Stimulated activated CD8-positive, alpha-beta memory T cell treated with anti-CD3 and anti-CD28 coated beads, Interleukin-4, amount 100 ng/mL, for 24 hours (primary cell): Measurements from ENCODE around the gene LUZP1.

Source experiments
- DNase-seq: peaks from one replicate; pipeline ENCODE4 v3.0.0-alpha.2; 2020; ENCODE audit warnings: low read depth

LUZP1 gene

DNA sequence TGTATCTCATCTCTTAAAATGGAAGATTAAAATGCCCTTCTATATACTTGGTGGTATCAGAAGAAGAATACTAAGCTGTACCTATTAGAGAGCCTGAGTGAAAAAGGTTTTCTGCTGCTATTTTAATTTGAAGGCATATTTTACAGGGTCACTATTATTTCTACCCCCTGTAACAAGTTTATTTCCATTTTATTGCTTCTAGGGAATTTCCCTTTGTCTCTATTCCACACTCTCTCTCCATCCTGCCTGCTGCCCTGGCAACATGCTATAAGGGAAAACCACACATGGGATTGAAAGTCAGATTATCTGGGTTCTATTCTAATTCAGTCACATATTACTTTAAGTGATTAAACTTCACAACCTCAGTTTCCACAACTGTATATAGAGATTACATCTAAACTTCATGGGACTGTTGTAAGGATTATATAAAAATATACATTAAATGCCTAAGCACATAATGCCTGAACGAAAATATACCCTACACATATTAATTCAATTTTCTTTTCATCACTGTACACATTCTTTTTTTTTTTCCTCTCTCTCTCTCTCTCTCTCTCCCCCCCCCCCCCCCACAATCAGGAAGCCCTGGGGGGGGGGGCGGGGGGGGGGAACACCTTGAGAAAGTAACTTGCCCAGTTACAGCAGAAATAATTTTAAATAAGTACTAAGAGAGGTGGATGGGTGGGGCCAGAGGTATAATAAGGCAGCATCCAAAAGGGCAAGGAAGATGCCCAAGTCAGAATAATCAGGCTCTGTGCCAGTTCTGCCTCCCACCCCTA is 51.5 kb downstream of the LUZP1 start:
- no peak for DNase-seq

DNA sequence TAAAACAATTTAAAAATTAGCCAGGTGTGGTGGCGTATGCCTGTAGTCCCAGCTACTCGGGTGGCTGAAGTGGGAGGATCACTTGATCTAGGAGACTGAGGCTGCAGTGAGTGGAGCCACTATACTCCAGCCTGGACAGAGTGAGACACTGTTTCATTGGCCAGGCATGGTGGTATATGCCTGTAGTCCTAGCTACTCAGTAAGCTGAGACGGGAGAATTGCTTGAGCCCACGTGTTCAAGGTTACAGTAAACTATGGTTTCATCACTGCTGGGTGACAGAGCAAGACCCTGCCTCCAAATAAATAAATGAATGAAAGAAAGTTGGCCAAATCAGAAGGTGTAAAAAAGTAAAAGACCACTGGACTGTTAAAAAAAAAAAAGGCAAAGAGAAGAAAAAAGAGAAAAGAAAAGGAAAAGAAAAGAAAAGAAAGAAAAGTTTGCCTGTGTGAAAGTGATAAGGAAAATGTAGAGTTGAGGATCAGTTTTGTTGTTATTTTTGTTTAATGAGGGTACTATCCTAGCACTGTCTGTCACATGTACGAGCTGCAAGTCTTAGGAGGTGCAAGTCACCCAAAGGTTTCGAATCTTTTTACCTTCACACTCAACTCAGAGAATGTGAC is 52.3 kb downstream of the LUZP1 start:
- DNase-seq: no peak

DNA sequence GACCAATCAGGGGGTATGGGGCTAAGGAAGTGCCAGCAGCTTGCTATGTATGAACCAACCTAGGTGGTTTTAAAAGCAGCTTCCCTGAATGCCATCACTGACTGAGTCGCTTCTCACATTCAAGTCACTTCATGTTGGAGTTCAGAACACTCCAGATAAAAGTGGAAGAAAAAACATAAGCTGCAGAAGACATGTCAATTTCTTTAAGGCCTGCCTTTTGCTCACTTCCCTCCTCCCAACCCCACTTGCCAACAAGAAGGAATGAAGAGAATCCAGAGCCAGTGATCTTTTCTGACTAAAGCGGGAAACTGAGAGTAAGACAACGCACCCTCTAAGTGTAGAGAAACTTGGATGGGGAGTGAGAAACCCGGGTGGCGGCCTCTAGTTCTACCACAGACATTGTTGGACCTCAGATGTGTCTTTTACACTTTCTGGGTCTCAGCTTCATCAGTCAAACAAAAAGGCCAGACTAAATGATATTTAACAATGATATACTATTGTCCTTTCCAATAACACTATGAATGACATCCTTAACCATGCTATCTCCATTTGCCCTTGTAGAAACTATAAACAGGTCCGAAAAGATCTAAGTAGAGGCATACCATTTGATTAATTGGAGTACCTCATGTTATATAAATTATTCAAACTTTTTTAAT is 54.1 kb downstream of the LUZP1 start:
- DNase-seq: no peak

DNA sequence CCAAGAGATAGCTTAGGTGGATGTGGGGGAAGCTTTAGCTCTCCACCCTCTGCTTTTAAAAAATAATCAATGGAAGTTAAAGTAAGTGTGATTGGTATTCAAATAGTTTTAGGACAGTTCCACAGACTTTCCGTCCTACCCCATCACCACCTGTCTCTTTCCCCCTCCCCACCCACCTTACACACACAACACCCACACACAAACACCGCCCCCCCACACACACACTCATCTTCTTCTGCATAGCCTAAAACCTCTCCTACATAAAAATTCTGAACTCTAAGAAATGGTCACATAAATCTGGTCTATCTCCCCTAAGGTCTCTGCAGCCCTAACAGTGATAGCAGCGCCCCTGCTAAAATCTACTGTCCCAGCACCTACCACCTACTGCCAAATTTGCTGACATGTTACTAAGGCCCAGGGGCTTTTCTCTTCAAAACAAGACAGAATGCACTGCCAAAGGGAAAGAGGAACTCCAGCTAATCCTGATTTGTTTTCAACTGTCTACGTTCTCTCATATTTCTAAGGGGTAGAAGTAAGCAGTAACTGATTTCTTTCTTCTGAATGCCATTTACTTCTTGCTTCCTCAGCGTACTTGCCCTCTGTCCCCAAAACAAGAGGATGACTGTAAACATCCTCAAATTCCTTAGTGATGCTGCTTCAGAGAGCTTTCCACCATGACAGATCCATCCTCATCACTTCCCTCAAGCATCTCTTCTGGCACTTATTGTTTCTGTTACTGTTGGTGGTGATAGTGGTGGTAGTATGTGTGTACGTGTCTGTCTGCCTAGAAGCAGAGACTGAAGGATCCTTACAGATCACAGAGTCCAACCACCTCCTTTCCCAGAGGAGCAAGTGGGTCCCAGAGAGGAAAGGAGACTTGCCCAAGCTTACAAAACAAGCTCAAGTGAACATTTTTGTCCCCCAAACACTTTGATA is 56.8 kb downstream of the LUZP1 start:
- DNase-seq: no peak

DNA sequence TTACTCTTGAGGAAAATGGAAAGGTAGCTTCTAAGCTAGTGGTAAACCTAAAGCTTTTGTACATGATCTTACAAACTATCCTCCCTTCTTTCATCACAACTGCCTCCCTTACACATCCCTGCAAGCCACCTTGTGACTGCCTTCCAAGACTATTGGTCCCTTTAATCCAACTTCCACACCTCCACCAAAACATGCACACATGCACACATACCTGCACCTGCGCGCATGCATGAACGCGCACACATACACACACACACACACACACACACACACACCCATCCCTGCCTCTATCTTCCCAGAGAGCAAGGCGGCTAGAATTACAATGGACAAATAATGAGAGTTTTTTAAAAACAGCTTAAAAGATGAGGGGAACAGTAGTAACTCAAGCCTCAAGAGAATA is 58.3 kb downstream of the LUZP1 start:
- no peak for DNase-seq

DNA sequence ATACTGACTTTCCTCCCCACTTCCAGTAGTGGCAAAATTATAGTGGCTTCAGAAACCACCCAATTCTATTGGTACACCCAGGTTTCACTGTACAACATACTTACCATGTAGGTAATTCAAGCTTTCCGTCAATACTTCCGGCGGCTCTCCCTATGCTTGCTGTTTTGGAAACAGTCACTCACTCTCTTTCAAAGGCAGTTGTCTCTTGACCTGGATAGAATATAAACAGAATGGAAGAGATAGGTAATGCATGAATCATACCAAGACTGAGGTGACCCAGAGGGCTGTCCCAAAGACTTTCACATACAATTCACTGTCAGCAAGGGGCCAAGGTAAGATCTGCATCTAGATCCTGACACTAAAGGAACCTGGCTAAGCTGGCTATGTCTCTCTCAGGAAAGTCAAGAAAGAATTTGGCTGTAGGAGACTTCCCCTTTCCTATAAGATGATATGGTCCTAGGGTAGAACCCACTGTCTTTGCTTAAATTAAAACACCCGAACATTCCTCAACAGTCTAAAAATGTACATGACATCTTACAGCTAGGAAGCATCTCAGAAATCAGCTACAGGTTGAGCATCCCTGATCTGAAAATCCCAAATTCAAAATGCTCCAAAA is 59.6 kb downstream of the LUZP1 start:
- DNase-seq: no peak

DNA sequence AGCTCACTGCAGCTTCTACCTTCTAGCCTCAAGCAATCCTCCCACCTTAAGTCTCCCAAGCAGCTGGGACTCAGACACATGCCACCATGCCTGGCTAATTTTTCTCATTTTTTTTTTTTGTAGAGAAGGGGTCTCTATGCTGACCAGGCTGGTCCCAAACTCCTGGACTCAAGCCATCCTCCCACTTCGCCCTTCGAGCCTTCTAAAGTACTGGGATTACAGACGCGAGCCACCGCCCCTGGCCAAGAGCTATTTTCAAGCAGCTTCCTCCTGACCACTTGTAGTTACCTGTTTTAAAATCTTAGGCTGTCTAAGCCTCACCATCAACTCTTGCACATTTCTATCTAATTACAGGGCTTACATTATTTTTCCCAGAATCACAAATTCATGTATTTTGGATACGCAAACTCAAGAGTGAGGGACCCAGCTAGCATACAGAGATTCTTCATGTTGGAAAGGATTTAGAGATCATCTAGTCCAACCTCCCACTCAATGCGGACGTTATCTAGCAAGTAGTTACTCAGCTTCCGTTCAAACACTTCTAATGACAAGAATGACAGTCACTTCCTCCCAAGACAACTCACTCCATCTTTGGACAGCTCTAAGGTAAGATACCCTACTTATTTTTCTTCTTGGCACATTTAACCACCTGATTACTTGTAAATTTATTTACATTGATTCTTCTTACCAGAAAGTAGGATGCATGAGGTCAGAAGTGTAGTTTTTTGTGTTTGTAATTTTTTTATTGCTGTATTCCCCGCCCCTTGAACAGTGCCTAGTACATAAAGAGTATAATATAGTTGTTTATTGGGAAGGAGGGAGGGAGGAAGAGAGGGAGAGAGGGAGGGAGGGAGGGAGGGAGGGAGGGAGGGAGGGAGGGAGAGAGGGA is 65.4 kb downstream of the LUZP1 start:
- DNase-seq: no peak

DNA sequence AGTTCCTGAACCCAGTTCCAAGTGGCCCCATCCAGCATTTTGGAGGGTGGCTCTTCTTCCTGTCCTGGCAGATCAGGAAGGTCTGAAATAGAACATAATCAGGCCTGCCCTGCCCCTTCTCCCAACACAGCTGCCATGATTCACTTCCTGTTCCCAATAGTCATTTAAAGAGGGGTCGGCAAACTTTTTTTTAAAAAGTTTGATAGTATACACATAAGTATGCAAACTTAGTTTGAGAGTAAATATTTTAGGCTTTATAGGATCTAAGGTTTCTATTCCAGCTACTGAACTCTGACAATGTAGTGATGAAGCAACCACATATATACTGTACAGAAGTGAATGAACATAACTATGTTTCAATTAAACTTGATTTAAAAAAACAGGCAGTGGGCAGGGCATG is 66.4 kb downstream of the LUZP1 start:
- no peak for DNase-seq

DNA sequence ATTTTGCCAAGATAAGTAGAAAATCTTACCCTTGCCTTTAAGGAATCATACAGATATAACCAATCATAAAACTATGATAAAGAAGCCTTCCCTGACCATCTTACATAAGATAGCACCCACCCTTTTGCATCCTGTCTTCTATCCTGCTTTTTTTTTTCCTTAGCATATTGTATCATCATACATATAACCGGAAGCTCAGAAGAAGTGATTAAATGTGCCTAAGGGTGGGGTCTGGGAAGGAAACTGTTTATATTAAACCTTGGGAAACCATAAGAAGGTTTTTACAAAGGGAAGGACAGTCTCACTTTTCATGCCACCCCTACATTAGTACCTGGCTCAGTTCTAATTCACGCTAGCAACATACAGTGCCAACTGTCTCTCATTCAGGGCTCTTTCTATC is 66.8 kb downstream of the LUZP1 start:
- no peak for DNase-seq

DNA sequence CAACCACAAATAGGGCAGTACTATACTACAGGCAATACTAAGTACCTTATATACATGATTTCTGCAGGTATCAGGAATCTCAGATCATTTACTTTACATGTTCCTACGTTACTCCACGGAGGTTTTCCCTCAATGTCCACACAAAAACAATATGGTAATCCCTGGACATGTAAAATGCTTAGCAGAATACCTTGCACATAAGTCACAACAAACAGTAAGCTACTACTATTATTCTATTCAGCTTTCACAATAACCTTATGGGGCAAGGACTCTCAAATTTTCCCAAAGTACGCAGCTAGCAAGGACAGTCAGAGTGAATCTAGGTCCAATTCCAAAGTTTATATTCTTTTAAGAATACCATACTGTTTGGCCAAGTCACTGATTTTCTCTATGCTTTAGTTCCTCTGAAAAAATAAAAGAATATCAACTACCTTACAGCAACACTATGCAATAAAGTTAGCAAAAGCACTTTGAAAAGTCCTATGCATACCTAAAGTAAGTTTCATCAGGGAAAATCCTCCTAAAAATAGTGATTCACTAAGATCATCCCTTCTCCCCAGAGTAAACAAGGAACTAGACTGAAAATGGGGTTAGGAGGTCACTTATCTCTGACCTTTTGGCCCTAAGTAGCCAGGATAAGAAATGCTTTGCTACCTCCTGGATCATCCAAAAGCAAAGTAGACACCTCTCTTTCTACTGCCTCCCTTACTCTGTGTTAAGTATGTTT is 67.4 kb downstream of the LUZP1 start:
- no peak for DNase-seq

DNA sequence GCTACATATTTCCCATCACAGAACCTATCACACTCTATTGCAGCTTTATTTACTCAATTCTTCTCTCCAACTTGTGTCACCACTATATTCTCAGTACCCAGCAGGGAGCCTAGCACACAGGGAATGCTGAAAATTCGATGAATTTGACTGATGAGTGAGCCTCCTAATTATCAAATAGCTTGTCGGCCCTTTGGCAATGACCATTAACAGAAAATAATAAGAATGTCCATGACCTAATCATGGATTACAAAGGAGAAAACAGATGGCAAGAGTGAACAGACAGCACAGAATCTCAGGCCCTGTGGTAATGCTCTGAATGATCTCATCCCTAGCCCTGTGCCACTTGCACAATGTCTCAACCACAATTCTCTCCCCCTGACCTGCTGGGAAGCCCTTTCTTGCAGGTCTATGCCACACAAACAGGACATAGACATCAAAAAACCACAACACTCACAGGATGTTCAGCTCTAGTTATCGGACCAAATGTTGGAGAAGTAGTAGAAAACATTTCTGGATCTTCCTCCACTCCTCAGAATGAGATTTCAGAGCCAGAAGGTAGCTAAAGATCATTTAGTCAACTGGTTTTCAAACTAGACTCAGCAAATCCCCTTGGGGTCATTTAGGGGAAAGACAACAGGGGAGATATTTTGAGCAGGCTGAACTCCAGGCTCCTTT is 68.4 kb downstream of the LUZP1 start:
- no peak for DNase-seq

DNA sequence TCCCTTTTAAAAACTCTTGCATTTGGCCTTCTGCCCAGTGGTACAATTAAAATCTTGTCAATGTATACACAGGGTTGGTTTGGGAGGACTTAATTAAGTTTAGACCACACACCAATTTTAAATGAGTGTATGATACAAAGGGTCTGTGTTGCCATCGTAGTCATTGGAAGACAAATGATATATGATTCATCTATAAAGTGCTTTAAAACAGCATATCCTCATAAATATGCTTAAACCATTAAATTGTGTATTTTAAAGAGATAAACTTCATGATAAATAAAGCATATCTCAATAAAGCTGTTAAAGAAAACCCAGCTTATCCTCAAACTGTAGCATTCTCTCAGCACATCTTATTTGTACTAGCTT is 69.5 kb downstream of the LUZP1 start:
- no peak for DNase-seq

DNA sequence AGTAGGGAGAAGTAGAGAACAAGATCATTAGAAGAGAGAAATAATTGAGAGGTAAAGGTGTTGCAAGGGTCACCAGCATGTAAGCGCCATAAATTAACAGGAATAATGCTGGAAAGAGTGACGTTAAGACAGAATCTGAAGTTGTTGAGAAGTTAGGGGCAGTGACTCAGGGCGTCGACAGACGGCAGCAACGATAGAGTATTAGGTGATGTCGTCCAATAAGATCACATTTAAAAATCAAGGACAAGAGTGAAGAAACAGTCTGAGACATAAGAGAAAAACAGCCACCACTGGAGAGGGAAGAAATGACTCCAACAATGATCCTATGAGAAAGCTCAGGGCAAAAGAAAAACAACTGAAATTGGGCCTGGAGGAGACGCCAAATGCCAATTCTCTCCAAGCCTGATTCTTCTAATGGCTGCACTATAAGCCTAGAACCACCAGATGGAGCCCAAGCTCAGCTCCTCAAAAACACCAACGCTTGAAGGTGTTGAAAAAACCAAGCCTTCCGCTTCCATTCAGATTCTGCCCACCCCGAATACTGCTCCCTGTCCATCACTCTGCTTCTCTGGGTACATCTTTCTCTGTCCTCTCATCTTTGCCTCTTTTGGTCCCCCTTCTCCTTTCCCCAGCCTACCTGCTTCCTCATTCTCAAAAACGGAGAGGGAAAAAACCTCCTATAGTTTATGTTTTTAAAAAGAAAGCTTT is 70.0 kb downstream of the LUZP1 start:
- DNase-seq: no peak

DNA sequence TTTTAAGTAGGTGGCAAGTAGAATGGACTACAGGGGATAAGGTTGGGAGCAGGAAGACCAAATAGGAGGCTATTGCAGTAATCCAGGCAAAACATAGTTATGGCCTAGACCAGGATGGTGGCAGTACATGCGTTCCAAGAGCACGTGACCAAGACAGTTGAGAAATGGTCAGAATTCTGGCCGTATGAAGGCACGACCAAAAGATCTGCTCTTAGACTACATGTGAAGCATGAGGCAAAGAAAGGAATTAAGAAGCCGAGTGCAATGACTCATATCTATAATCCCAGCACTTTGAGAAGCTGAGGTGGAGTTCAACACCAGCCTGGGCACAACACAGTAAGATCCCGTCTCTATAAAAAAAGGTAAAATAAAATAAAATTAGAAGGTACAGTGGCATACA is 71.3 kb downstream of the LUZP1 start:
- DNase-seq: no peak

DNA sequence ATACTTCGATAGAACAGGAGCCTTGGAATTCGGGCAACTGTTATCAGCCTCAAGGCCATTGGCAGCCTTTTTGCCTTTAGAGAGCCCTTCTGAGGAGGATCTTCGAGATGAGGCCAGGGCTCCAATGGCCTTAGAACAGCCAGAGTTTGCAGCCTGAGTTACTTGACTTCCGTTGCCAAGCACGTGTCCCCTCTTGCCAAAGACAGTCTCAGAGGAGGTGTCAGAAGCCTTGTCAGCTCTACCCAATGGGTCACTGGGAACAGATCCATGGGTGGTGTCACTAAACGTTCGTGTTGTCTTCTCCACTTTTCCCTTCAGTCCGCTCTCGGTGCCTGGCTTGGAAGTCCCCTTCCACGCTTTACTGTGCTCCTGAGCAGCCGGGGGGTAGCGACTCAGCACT is 76.2 kb downstream of the LUZP1 start:
- DNase-seq: no peak

DNA sequence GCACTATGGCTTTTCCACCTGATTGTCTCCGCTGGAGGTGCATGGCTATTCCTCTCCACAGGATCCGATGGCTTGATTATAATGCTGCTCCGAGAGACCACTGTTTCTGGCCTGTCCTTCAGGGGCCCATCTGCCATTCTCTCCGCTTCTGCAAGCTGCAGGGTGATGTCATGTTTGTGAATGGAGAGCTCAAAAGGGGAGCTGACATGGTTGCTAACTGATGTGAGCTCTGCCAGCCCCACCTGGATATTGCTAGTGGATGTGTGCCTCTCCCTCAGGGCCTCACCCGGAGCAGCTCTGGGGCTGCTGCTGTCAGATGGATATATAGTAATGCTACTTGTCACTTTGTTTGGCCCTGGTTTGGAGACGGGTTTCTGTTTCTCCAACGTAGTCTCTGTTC is 77.1 kb downstream of the LUZP1 start:
- DNase-seq: no peak

DNA sequence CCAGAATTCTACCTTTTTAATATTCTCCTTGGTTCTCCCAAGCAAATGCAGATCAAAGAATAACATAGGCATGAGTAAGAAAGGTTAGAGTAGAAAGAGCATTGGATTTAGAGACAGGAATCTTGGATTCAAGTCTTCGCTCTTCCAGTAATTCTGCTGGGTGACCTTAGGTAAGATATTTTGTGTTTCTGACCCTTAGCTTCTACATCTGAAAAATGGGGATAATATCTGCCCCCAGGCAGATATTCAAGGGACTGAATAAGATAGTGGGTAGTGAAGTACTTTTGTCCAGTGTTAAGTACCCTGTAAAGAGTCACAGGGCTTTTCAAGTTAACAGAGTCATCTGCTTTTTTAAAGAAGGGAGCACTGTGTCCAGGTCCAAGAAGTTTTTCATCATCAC is 78.6 kb downstream of the LUZP1 start:
- DNase-seq: no peak

DNA sequence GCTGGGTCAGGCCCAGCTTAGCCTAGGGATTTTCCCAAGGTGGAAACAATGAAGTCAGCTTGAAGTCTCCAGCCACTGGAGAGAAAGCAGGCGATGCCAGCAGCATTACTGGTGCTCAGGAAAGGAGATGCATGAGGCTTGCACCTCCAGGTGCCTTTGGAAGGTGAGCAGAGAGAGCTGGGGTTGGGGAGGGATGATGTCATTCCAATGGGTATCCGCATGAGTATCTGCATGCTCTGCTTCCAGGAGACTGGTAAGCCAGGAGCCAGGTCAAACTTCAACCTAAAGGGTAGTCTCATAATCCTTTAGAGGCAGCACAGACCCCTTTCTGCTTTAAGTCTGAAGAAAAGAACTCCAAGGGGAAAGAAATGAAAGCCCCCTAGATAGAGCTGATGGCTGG is 80.6 kb downstream of the LUZP1 start:
- no peak for DNase-seq

DNA sequence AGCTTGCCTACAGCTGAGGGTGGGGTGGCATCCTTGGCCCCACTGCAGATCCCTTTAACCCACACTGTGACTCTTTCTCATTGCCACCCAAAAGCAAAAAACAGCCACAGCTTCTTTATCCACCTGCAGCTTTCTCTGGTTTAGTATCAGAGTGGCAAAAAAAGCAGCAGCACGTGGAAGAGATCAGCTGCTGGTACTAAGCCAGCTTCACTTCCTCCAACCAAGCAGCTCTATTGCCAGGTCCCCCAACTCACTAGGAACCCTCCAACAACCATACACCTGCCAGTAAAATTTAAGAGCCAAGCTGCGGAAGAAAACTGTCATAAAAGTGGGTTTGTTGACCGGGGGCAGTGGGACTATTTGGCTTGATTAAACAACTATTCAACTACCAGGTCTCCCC is 83.0 kb downstream of the LUZP1 start:
- DNase-seq: no peak
